DLD1 (cell line): Measurements from ENCODE around the gene CD8B2.
"Not testable (repeated sequence)": the region's sequence is repeated elsewhere in the genome, so short reads cannot be mapped to it uniquely, and the experiment has no call there.

ENCODE experiments used
- in situ Hi-C: cut with HindIII; loops from 2 replicates; pipeline ENCODE4 v1.10.0; 2017; ENCODE audit warnings: low sequenced_read_pairs

Gene CD8B2

GRCh38 chr2:106486551-106487385, at the start of gene CD8B2:
Gene CD8B2, plus strand, starts transcription at chr2:106487364. Its CDS starts 63 bp downstream, at chr2:106487427.
- in situ Hi-C loops: not testable (repeated sequence)

DNA sequence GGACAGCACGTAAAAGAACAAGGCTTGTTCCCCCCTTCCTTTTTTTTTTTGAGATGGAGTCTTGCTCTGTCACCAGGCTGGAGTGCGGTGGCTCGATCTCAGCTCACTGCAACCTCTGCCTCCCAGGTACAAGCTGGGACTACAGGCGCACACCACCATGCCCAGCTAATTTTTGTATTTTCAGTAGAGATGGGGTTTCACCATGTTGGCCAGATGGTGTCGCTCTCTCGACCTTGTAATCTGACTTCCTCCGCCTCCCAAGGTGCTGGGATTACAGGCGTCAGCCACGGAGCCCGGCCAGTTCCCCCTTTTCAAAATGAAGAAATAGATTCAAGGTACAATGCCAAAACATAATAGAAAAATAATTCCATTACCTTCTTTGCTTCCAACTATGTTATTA, 25.3 kb upstream of the CD8B2 start:
- in situ Hi-C loops: not testable (repeated sequence)

GRCh38 chr2:106467516-106467915, 19.6 kb upstream of the CD8B2 start:
- in situ Hi-C loops: not testable (repeated sequence)

GRCh38 chr2:106468107-106468506, 19.1 kb upstream of the CD8B2 start, which contains the start of gene RGPD3:
Gene RGPD3, minus strand, starts transcription at chr2:106468413. Its CDS starts 125 bp downstream, at chr2:106468288.
- in situ Hi-C loops: not testable (repeated sequence)

DNA sequence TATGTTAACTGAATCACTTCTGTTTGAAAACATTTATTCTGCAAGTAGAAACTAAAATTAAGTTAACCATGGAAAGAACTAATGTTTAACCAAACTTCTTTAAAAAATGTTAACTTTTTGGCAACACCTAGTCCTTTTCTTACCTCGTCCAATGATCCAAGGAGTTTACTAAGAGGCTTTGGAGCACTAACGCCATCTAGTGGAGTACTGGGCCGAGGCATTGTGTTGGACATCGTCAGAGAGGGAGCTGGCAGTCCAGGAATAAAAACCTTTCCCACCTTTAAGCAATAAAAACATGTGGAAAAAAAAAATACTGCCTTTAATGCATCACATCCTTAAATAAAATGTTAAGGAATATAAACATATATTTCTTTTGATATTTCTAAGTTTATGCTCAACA, 16.5 kb upstream of the CD8B2 start:
- in situ Hi-C loops: not testable (repeated sequence)

GRCh38 chr2:106477647-106478046, 9.5 kb upstream of the CD8B2 start:
- in situ Hi-C loops: not testable (repeated sequence)

DNA sequence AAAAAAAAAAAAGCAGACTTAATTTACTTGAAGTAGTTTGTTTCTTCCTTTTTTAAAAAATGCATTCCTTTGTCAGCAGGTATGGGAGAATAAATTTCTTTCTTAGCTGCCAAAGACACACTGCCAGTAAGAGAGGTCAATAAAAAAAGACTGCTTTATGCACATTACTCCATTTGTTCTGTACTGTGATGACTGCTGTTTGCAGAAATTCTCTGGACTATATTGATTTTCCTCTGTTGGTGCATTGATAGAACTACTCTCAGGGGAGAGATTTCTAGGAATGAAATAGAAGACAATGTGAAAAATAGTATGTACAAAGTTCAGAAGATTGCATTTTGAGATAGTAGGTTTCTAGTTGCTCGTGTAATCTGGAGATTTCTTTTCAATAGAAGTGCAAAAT, 7.6 kb upstream of the CD8B2 start:
- in situ Hi-C loops: not testable (repeated sequence)

DNA sequence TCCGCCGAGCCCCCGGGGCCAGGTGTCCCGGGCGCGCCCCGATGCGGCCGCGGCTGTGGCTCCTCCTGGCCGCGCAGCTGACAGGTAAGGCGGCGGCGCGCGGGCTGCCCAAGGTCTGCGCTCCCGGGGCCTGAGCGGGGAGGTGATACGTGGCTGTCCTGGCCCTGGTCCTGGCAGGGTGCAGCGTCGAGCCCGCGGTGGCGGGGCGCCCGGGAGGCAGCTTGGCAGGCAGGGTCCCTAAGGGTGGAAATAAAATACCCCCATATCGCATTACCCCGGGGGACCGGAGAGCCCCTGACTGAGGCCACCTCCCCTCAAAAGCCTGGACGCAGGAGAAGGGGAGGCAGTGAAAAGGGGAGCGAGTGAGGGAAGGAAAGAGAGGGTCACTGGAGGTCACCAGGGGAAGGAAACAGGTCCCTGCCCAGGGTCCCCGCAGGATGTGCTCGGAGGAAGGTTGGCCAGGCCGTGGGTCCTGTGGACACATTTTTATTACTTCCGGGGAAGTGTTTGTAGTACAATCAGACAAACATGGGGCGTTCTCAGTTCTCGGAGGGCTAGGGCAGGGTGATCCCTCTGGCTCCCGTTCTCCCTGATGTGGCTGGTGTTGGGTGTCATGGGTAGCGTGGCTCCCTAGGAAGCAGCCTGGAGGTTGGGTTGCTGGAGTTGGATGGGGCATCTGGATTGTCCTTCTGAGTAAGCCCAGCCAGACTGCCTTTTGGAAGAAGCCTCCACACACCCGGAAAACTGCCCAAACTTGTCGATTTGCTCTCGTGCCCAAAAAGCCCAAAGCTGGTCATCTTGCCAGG, 425 bp downstream of the CD8B2 start:
- in situ Hi-C loops: not testable (repeated sequence)

- in situ Hi-C loops: not testable (repeated sequence)
These were observed 2.5 kb downstream of the CD8B2 start for GRCh38 chr2:106489701-106490100.

DNA sequence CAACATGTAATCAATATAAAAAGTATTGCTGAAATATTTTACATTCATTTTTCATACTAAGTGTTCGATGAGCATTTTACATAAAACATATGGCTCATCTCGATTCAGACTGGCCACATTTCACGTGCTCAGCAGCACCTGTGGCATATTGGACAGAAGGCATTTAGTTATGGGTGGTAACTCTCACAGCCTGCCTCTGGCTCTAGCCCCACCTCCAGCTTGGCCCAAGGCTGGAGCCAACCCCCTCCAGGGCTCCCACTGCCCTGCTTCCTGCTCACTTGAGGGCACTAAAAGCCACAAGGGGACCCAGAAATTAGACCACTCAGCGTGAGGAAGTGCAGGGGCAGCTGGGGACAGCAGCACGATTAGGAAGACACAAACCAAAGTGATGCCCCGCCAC, 5.2 kb downstream of the CD8B2 start:
- in situ Hi-C loops: not testable (repeated sequence)

DNA sequence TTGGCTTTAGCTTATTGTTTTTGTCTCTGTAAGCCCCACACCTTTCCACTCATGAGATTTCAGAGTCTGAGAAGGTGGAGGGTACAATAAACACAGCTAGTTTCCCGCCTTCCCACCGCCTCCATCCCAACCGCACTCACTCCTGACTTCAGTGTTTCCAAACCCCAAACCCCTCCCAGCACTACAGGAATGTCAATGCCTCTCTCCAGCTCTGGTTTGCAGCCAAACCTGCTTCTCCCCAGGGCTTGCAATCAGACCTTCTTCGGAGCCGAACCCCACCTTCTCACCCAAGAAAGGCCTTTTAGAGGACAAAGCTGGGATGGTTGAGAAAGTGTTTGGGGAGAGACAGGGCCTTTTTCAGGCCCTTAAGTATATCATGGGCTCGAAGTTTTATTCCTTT, 5.7 kb downstream of the CD8B2 start:
- in situ Hi-C loops: not testable (repeated sequence)

DNA sequence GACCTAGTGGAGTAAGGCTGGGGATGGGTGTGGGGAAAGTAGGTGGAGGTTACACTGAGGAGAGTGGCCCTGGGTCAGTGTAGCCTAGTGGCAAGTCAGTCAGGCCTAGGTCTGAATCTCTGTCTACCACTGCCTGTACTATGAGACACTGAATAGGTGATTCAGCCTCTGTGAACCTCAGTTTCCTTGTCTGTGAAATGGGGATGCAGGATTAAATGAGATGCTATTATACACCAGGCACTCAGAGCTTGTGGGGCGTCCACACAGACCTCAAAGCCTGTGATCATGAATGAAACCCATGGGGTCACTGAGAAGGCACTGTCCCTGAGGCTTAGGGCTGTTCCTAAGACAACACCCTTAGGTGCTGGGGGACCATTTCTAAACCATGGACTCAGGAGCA, 11.4 kb downstream of the CD8B2 start:
- in situ Hi-C loops: not testable (repeated sequence)

- in situ Hi-C loops: not testable (repeated sequence)
These were observed 13.2 kb downstream of the CD8B2 start for GRCh38 chr2:106500350-106500749.

- in situ Hi-C loops: not testable (repeated sequence)
These were observed 15.2 kb downstream of the CD8B2 start for GRCh38 chr2:106502351-106502750.

DNA sequence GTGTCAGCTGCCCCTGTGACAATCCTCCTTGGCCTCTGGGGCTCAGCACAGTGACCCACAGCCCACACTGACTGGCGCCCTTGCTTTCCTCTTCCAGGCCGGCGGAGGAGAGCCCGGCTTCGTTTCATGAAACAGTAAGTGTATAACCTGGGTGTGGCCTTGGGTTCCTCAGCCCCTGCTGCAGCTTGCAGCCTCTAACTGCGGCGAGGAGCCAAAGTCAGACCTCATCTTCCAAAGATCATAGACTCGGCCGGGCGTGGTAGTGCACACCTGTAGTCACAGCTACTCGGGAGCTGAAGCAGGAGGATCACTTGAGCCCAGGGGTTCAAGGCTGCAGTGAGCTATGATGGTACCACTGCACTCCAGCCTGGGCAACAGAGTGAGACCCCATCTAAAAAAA, 17.0 kb downstream of the CD8B2 start:
- in situ Hi-C loops: not testable (repeated sequence)

DNA sequence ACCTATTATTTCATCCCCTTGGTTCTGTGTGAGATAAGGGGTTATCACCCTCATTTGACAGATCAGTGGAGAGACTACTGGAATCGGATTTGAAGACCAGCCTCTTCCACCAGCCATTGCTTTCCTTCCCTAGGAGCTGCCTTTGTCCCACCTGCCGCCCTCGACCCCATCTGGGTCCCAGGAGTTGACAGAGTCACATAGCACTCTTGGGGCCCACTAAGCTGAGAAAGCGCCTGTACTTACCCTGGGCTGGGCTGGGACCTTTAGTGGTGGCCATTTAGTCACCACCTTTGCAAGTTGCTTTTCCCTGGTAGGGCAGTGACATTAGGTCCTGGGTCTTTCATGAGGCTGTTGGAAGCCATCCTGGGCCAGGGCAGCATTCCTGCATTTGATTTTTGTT, 17.6 kb downstream of the CD8B2 start:
- in situ Hi-C loops: not testable (repeated sequence)

- in situ Hi-C loops: not testable (repeated sequence)
These were observed 19.0 kb downstream of the CD8B2 start for GRCh38 chr2:106506002-106506687.

GRCh38 chr2:106508660-106509373, 21.7 kb downstream of the CD8B2 start:
- in situ Hi-C loops: not testable (repeated sequence)

- in situ Hi-C loops: not testable (repeated sequence)
These were observed 22.2 kb downstream of the CD8B2 start for GRCh38 chr2:106509374-106509770.

DNA sequence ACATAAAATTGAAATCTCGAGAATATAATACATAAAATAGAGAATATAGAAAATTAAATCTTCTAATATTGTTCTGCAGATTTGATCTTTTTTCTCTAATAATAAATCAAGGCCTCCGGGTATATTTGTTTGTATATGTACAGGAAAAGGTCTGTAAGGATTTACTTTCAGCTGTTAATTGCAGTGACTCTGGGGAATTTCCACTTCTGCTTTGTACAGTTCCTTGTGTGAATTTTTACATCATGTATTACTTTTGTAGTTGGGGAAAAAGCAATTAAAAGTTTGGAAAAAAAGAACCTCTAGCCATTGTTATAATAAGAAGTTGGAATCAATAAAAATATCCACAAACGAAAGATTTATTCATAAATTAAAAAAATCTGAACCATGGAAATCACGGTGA, 23.6 kb downstream of the CD8B2 start:
- in situ Hi-C loops: not testable (repeated sequence)
